Astrocyte (in vitro differentiated cells and primary cell): ENCODE measurements around the gene DDN. TPM values are rescaled to one million over a fixed set of nuclear protein-coding genes. Genes with fewer than 3 reads are reported as not detected.
A peak's percentile ranks its signal among the peaks of the same experiment; 100 is the strongest.

ENCODE experiments used
- DNase-seq: peaks from one replicate; pipeline ENCODE4 v3.0.0-alpha.2; 2010; ENCODE audit warnings: low read depth
- FAIRE-seq: peaks from 2 replicates; lab custom pipeline; 2011; peaks lifted over from hg19 to GRCh38; lab: Jason Lieb, UNC
- H2AFZ ChIP-seq: 2 replicates; pipeline ENCODE4 v1.6.0; 2012; ENCODE audit warnings: low read depth, low read length, inconsistent platforms
- H3K27ac ChIP-seq: 2 replicates; pipeline ENCODE4 v1.5.1; 2011; ENCODE audit warnings: low read depth, low read length, inconsistent platforms
- H3K27me3 ChIP-seq: 2 replicates; pipeline ENCODE4 v1.6.0; 2011; ENCODE audit warnings: low read length, inconsistent platforms; ENCODE audit not compliant: insufficient read depth
- H3K36me3 ChIP-seq: 2 replicates; pipeline ENCODE4 v1.5.1; 2011; ENCODE audit warnings: low read length, inconsistent platforms; ENCODE audit not compliant: insufficient read depth
- H3K4me1 ChIP-seq: 2 replicates; pipeline ENCODE4 v1.5.1; 2011; ENCODE audit warnings: low read length, inconsistent platforms; ENCODE audit not compliant: insufficient read depth
- H3K4me2 ChIP-seq: 2 replicates; pipeline ENCODE4 v1.6.0; 2012; ENCODE audit warnings: low read length, inconsistent platforms
- H3K4me3 ChIP-seq: 2 replicates; pipeline ENCODE4 v1.5.1; 2011; ENCODE audit warnings: low read depth, mild to moderate bottlenecking, low read length, inconsistent platforms; ENCODE audit not compliant: insufficient read depth
- H3K79me2 ChIP-seq: 2 replicates; pipeline ENCODE4 v1.6.0; 2012; ENCODE audit warnings: mild to moderate bottlenecking, low read length, inconsistent platforms; ENCODE audit not compliant: insufficient read depth
- H3K9ac ChIP-seq: 2 replicates; pipeline ENCODE4 v1.6.0; 2012; ENCODE audit warnings: mild to moderate bottlenecking, low read length, inconsistent platforms
- H3K9me3 ChIP-seq: 2 replicates; pipeline ENCODE4 v1.5.1; 2012; ENCODE audit warnings: low read depth, mild to moderate bottlenecking, low read length, inconsistent platforms; ENCODE audit not compliant: insufficient read depth
- H4K20me1 ChIP-seq: 2 replicates; pipeline ENCODE4 v1.6.0; 2012; ENCODE audit warnings: low read length, inconsistent platforms; ENCODE audit not compliant: insufficient read depth
- H3K27ac Mint-ChIP-seq: one replicate; pipeline ENCODE4 v1.8.0; 2021; ENCODE audit warnings: mild to moderate bottlenecking, mixed read lengths; ENCODE audit not compliant: unreplicated experiment
- H3K27me3 Mint-ChIP-seq: one replicate; pipeline ENCODE4 v1.8.0; 2021; ENCODE audit warnings: low read depth, mixed read lengths; ENCODE audit not compliant: unreplicated experiment
- H3K36me3 Mint-ChIP-seq: one replicate; pipeline ENCODE4 v1.8.0; 2021; ENCODE audit warnings: low read depth, mixed read lengths; ENCODE audit not compliant: unreplicated experiment
- H3K4me1 Mint-ChIP-seq: one replicate; pipeline ENCODE4 v1.8.0; 2021; ENCODE audit warnings: low read depth, mixed read lengths; ENCODE audit not compliant: unreplicated experiment
- H3K4me3 Mint-ChIP-seq: one replicate; pipeline ENCODE4 v1.8.0; 2021; ENCODE audit warnings: mild to moderate bottlenecking, moderate library complexity, mixed read lengths; ENCODE audit not compliant: unreplicated experiment
- H3K9me3 Mint-ChIP-seq: one replicate; pipeline ENCODE4 v1.8.0; 2021; ENCODE audit warnings: mild to moderate bottlenecking, mixed read lengths; ENCODE audit not compliant: unreplicated experiment
- CTCF ChIP-seq: IDR thresholded peaks from 2 replicates; pipeline ENCODE4 v1.5.1; 2011; ENCODE audit warnings: low read depth, mild to moderate bottlenecking, inconsistent platforms, low read length, moderate library complexity; ENCODE audit not compliant: insufficient read depth
- EZH2 ChIP-seq: IDR thresholded peaks from 2 replicates; pipeline ENCODE4 v1.6.1; 2012; ENCODE audit warnings: mild to moderate bottlenecking, low read length, inconsistent platforms; ENCODE audit not compliant: insufficient read depth
- total RNA-seq: library from RNA; stranded (reverse); gene quantifications from 2 replicates; pipeline ENCODE4 v1.2.1, GENCODE V29; 2021

DDN gene
- total RNA-seq, 1 donor from 2014 or later, result 0.50 TPM

GRCh38 chr12:48978291-48978740 lies 20.9 kb downstream of the DDN start, which contains the start of gene WNT1:
WNT1 (plus strand) TSS chr12:48978322; CDS start chr12:48978651, 329 bp downstream.
- Mint-ChIP-seq H3K27me3 (peaks cover 85% of the 10 kb centered on the region), H3K27ac (peak within 1 kb of the TSS; percentile 38), H3K4me1 (no peaks in the 10 kb centered on the region), H3K9me3 (peaks cover 14% of the 10 kb centered on the region), H3K36me3 (no peaks in the 10 kb centered on the region), H3K4me3 (no peak within 1 kb of the TSS)
- no peak for FAIRE-seq
- Histone ChIP-seq H3K79me2 (no peaks in the 10 kb centered on the region), H3K9me3 (peaks cover 7% of the 10 kb centered on the region), H2AFZ (peak within 1 kb of the TSS; percentile 34), H3K36me3 (no peaks in the 10 kb centered on the region), H4K20me1 (peaks cover 34% of the 10 kb centered on the region), H3K27me3 (peaks cover 86% of the 10 kb centered on the region), H3K4me3 (no peak within 1 kb of the TSS), H3K9ac (no peak within 1 kb of the TSS), H3K4me2 (peak within 1 kb of the TSS; percentile 45), H3K27ac (no peak within 1 kb of the TSS), H3K4me1 (peaks cover 50% of the 10 kb centered on the region)
- TF ChIP-seq EZH2 (peak; percentile 95), CTCF (no peak)
- DNase-seq, result no peak

GRCh38 chr12:48977290-48978281 lies 21.6 kb downstream of the DDN start:
- Mint-ChIP-seq H3K4me3 (no peak overlapping the region), H3K27ac (peak overlapping the region; percentile 38)
- TF ChIP-seq EZH2 (no peak), CTCF (peak; percentile 16)

More at GRCh38 chr12:48977290-48978281, 21.6 kb downstream of the DDN start:
- Mint-ChIP-seq H3K4me1 (peaks cover 7% of the 10 kb centered on the region), H3K9me3 (peaks cover 14% of the 10 kb centered on the region), H3K27me3 (peaks cover 89% of the 10 kb centered on the region), H3K36me3 (no peaks in the 10 kb centered on the region)
- Histone ChIP-seq H3K4me3 (no peak overlapping the region), H2AFZ (no peak overlapping the region), H3K27me3 (peaks cover 89% of the 10 kb centered on the region), H3K79me2 (no peaks in the 10 kb centered on the region), H4K20me1 (peaks cover 39% of the 10 kb centered on the region), H3K9ac (no peak overlapping the region), H3K36me3 (no peaks in the 10 kb centered on the region), H3K9me3 (peaks cover 7% of the 10 kb centered on the region), H3K4me1 (peaks cover 51% of the 10 kb centered on the region), H3K4me2 (peak overlapping the region; percentile 45), H3K27ac (no peak overlapping the region)
- DNase-seq (peak; percentile 46), FAIRE-seq (no peak)
